ENCODE data around the gene DNAAF1. TPM values are rescaled to one million over a fixed set of nuclear protein-coding genes. Genes with fewer than 3 reads are reported as not detected.

The DNAAF1 gene
- total and polyA plus RNA-seq, 2 of the 8 experiments (the other 6 are each of a cell fraction or from before 2014, with no cell fraction given) = 0.09 to 0.15 TPM

- Histone ChIP-seq H3K23ac (ENCODE audit: insufficient read length) (no peak overlapping the region), H2BK20ac (ENCODE audit: low read length) (no peak overlapping the region), H3K18ac (ENCODE audit: extremely low read depth, low read length) (no peak overlapping the region), H3K27ac (ENCODE audit: low read depth, low read length) (no peak overlapping the region), H3K27me3 (replicated peaks in 1 of 4; ENCODE audit: control insufficient read depth in 3 of 4, extremely low read depth in 1 of 4, insufficient read depth in 3 of 4, low read length in 3 of 4) (no peaks in the 10 kb centered on the region), H3K14ac (ENCODE audit: insufficient read length) (no peak overlapping the region), H2BK12ac (ENCODE audit: low read depth, low read length) (no peak overlapping the region), H4K91ac (replicated peaks; ENCODE audit: insufficient read length, low read length) (no peak overlapping the region), H4K5ac (ENCODE audit: insufficient read length, low read depth, low read length) (no peak overlapping the region), H3K79me2 (ENCODE audit: control insufficient read depth in 1 of 2, insufficient read depth in 2 of 2, low read length in 2 of 2) (no peaks in the 10 kb centered on the region), H3K4me1 (replicated peaks in 1 of 4; ENCODE audit: control insufficient read depth in 3 of 4, insufficient read depth in 4 of 4, low read length in 3 of 4) (no peaks in the 10 kb centered on the region), H3K9me3 (ENCODE audit: insufficient read depth in 2 of 2, low read depth in 1 of 2, low read length in 1 of 2) (no peaks in the 10 kb centered on the region), H3K79me1 (ENCODE audit: low read depth, low read length) (no peaks in the 10 kb centered on the region), H3K4me3 (ENCODE audit: extremely low read depth in 1 of 4, insufficient read depth in 2 of 4, low read depth in 3 of 4, low read length in 4 of 4) (no peak overlapping the region), H4K20me1 (replicated peaks in 1 of 2; ENCODE audit: control insufficient read depth in 1 of 2, insufficient read depth in 2 of 2, low read length in 2 of 2) (no peaks in the 10 kb centered on the region), H3K9ac (replicated peaks in 1 of 4; ENCODE audit: extremely low read depth in 1 of 4, low read depth in 3 of 4, low read length in 3 of 4) (no peak overlapping the region), H3K36me3 (ENCODE audit: control insufficient read depth in 2 of 4, insufficient read depth in 4 of 4, low read length in 3 of 4) (no peaks in the 10 kb centered on the region), H3K4me2 (ENCODE audit: insufficient read depth in 1 of 2, low read depth in 2 of 2, low read length in 2 of 2) (no peak overlapping the region), H2BK5ac (ENCODE audit: low read depth, low read length) (no peak overlapping the region), H2BK15ac (ENCODE audit: low read length) (no peak overlapping the region), H3K56ac (replicated peaks; ENCODE audit: insufficient read length, low read depth, low read length) (no peak overlapping the region), H3K23me2 (ENCODE audit: low read depth, low read length) (no peaks in the 10 kb centered on the region), H3K4ac (replicated peaks; ENCODE audit: insufficient read length, low read depth, low read length) (no peak overlapping the region), H2AK5ac (ENCODE audit: low read depth, low read length) (no peak overlapping the region), H2AFZ (ENCODE audit: low read length) (0 out of 2 replicates have a peak overlapping the region, but pooled peaks have one; percentile 73), H2BK120ac (replicated peaks; ENCODE audit: low read depth, low read length) (no peak overlapping the region), H4K8ac (ENCODE audit: extremely low read depth, insufficient read depth, low read length) (no peak overlapping the region; the same call in 1 of the 2 replicates)
- POLR2A ChIA-PET (ENCODE audit: partially characterized antibody) = interaction anchor here (0.7 kb wide), 1 partner anchor 37 kb away, joined by 3 read pairs; the partner anchor contains the start of gene MBTPS1
- CTCF ChIA-PET (ENCODE audit: partially characterized antibody) = interaction anchor here (0.8 to 5.0 kb wide), 3 partner anchors 16 to 37 kb away, joined by 3 to 32 read pairs (median 4); partner anchors contain the start of gene MBTPS1
- TF ChIP-seq RBBP5 (IDR thresholded peaks at IDR 0.05; ENCODE audit: borderline replicate concordance, low read depth, low read length) (no peak), SP2 (IDR thresholded peaks at IDR 0.05; ENCODE audit: low read length) (no peak)
- FAIRE-seq (no peak), DNase-seq (ENCODE audit: low read depth in 1 of 2, low spot score in 2 of 2) (no peak)
- WGBS, 2 experiments (ENCODE audit: extremely low coverage in 1 of 2, insufficient coverage in 1 of 2, insufficient read length in 1 of 2, insufficient replicate concordance in 2 of 2, low coverage in 1 of 2, low lambda C conversion rate in 2 of 2, missing lambda C conversion rate in 1 of 2) = 82% methylated on average over 8 of the region's 8 CpGs; no CpG with 5 or more reads in 1 of the 2 experiments
Measured at GRCh38 chr16:84153660-84154214, 8.6 kb downstream of the DNAAF1 start.

Measured in H1 (cell line).